ENCODE measurements around the gene SEC62.

SEC62 gene

DNA sequence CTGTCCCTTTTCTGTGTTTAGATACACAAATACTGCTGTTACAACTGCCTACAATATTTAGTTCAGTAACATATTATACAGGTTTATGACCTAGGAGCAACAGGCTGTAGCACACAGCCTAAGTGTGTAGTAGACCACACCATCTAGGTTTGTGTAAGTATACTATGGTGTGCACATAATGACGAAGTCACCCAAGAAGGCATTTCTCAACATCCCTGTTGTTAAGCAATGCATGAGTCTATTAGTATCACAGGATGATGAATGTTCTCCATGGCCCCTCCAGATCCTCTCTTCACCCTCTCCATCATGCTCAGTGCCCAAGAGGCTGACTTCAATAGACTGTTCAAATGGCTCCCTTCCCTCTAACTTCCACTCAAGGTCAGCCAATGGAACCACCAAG is 14.6 kb upstream of the SEC62 start:
- TF ChIP-seq, protein P1, sequence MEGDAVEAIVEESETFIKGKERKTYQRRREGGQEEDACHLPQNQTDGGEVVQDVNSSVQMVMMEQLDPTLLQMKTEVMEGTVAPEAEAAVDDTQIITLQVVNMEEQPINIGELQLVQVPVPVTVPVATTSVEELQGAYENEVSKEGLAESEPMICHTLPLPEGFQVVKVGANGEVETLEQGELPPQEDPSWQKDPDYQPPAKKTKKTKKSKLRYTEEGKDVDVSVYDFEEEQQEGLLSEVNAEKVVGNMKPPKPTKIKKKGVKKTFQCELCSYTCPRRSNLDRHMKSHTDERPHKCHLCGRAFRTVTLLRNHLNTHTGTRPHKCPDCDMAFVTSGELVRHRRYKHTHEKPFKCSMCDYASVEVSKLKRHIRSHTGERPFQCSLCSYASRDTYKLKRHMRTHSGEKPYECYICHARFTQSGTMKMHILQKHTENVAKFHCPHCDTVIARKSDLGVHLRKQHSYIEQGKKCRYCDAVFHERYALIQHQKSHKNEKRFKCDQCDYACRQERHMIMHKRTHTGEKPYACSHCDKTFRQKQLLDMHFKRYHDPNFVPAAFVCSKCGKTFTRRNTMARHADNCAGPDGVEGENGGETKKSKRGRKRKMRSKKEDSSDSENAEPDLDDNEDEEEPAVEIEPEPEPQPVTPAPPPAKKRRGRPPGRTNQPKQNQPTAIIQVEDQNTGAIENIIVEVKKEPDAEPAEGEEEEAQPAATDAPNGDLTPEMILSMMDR (IDR thresholded peaks at IDR 0.05; ENCODE audit: extremely low read depth, insufficient read depth, missing control alignments): no peak
- in situ Hi-C loops (cut with MboI; ENCODE audit: low pct_unique_long_range_greater_than_20kb, low sequenced_read_pairs, unreplicated experiment): no loop called here
- no peak for DNase-seq (ENCODE audit: low spot score)

DNA sequence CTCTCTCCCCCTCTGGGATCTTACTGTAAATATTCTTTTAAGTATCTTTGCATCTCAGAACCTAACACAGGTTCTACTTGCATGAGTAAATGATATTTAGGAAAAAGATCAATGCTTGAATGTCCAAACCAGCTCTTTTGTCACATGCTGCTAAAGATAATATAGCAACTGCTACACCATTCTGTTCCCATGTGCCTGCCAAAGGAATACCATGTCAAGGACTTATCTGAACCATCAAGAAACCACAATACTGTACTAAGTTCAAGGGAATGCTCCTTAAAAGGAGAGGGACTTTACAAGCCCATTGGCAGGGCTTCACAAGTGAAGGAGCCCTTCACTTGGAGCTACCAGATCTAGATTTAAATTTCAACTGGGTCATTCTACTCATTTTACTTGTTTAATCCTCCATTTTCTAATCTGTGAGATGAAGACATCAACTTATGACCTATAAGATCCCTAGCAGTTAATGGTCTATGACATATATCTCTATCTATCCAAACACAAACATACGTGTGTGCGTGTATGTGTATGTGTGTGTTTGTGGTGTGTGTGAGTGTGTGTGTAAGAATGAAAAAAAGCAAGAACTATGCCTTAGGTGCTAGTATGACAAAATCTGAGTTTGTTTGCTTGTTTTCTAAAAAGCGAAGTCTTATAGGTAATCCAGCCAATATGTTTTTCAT is 13.0 kb upstream of the SEC62 start:
- TF ChIP-seq, protein P1 (IDR thresholded peaks at IDR 0.05; ENCODE audit: extremely low read depth, insufficient read depth, missing control alignments): no peak
- in situ Hi-C loops (cut with MboI; ENCODE audit: low pct_unique_long_range_greater_than_20kb, low sequenced_read_pairs, unreplicated experiment): no loop called here

DNA sequence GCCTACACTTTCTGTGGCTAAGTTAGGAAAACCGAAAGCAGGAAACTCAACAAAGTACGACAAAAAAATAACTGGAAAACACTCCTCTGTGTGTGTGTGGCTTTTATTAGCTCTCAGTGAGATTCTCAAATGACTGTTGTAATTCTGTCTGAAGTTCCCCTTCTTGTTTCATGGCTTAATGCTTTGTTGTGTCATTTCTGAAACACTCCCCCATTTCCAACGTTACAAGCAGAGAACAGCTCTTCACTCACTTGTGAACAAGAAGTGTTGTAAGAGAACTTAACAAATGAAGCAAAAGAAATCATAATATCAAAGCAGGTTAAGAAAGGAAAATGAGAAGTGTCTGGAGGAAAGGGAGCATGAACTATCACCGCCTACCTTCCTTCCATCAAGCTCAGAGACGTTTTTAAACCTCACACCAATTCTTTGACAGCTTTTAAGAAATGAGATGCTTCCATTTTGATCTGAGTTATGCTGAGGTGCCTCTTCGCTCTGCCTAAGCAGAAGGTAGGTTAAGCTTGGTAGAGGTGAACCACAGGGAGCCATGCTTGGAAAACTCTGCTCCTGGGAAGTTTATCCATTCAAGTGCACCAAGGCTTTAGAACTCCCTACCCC is 12.4 kb upstream of the SEC62 start:
- TF ChIP-seq, protein P1 (IDR thresholded peaks at IDR 0.05; ENCODE audit: extremely low read depth, insufficient read depth, missing control alignments): no peak
- DNase-seq (ENCODE audit: low spot score): no peak
- in situ Hi-C loops (cut with MboI; ENCODE audit: low pct_unique_long_range_greater_than_20kb, low sequenced_read_pairs, unreplicated experiment): no loop called here

More for the DNA sequence above, 13.0 kb upstream of the SEC62 start:
- DNase-seq (ENCODE audit: low spot score): no peak

DNA sequence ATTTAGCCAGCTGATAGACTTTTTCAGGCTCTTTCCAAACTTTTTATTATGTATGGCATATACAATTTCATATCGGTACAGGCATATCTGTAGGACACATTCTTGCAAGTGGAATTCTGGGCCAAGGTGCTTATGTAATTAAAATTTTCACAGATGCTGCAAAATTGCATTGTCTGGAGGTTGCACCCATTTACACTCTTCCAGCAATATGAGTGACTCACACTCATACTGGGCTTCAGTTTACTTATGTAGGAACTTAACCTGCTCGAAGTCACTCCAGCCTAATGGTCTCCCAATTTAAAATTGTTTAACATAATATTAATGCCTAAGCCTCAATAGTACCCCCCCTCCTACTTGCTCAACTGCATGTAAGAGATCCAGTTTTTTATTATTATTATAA is 11.2 kb upstream of the SEC62 start:
- DNase-seq (ENCODE audit: low spot score): no peak
- in situ Hi-C loops (cut with MboI; ENCODE audit: low pct_unique_long_range_greater_than_20kb, low sequenced_read_pairs, unreplicated experiment): no loop called here

DNA sequence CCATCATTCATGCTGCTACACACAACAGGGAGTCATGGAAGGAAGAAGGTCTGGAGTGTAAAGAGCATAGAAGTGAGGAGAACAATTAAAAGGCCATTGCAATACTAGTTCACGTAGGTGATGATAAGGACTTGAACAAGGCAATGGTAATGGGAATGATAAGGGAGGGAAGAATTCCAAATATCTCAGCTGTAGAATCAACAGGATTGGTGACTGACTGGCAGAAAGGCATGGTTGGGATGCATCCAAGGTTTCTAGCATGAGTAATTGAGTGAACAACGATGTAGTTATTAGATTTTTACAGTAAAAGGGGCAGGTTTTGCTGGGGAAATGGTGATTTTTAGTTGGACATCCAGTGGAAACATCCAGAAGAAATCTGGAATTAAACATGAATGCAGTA is 2.4 kb upstream of the SEC62 start:
- DNase-seq (ENCODE audit: low spot score): no peak
- TF ChIP-seq, protein P1 (IDR thresholded peaks at IDR 0.05; ENCODE audit: extremely low read depth, insufficient read depth, missing control alignments): no peak
- in situ Hi-C loops (cut with MboI; ENCODE audit: low pct_unique_long_range_greater_than_20kb, low sequenced_read_pairs, unreplicated experiment): no loop called here

More for the DNA sequence above, 11.2 kb upstream of the SEC62 start:
- TF ChIP-seq, protein P1 (IDR thresholded peaks at IDR 0.05; ENCODE audit: extremely low read depth, insufficient read depth, missing control alignments): no peak

DNA sequence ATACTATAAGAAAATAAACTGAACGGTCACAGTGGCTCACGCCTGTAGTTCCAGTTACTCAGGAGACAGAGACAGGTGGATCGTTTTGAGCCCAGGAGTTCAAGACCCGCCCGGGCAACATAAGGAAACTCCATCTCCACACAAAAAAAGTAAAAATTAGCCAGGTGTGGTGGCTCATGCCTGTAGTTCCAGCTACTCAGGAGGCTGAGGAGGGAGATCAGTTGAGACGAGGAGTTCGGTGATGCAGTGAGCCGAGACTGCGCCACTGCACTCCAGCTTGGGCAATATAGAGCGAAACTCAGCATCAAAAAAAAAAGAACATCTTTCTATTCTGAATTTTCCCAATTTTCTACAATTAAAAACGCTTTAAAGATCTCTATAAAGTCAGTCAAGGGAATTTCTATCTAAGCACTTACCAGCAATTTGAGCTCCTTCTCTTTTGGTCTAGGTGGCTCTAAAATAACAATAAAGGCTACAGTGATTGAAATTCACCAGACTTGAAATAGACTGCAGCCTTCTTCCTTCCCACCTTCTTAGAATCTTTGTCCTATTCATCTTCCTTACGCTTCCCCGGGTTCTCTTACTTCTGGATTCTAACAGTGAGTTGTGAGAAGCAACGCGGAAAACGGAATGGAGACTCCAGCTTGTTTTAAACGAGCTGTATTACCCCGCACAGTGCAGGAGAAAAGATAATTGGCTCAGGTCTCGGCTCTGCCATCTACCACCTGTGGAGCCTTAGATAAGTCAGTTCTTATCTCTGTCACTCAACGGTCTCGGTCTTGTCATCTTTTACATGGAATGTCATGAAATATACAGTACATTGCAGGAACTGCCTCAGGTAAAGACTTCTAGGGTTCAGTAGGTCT is 812 bp upstream of the SEC62 start:
- in situ Hi-C loops (cut with MboI; ENCODE audit: low pct_unique_long_range_greater_than_20kb, low sequenced_read_pairs, unreplicated experiment): no loop called here
- DNase-seq (ENCODE audit: low spot score): no peak
- TF ChIP-seq, protein P1 (IDR thresholded peaks at IDR 0.05; ENCODE audit: extremely low read depth, insufficient read depth, missing control alignments): no peak

Measured in GM13977 (cell line).